ENCODE measurements around the gene TKT. TPM values are rescaled to one million over a fixed set of nuclear protein-coding genes. Genes with fewer than 3 reads are reported as not detected.

Gene TKT
- total RNA-seq, 1 experiment from 2014 or later: 650 TPM

DNA sequence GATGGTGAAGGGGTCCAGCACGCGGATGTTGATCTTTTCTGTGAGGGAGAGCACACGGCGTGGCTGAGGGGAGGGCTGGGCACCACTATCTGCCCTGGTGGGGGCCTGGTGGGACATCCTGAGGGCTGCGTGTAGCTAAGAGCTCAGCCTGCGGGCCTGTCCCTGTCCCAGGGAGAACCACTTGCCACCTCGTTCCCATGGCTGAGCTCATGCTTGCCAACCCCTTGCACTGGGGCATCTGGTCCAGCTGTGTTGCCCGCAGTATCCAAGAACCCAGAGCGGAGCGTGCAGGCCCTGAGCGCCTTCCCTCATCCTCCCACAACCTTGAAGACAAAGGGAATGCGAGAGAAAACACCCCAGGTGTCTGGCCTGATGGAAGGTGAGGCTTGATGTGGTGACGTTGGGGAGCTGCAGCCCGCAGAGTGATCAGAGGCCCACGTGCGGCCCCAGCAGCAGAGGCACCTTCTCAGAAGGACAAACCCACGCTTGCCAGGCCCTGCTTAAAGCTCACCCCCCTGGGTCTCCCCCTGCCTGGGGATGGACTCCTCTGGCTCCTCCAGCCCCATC, 28.9 kb downstream of the TKT start:
- Histone ChIP-seq H4K8ac (replicated peaks; ENCODE audit: insufficient read length, low read depth, low read length) (no peak overlapping the region), H2BK20ac (ENCODE audit: low read depth, low read length, poor library complexity, severe bottlenecking) (no peak overlapping the region), H2BK15ac (ENCODE audit: low read depth, low read length) (no peak overlapping the region), H3K4ac (ENCODE audit: low read depth, low read length) (no peak overlapping the region), H4K20me1 (ENCODE audit: control insufficient read depth, insufficient read depth, insufficient read length) (peaks cover 2% of the 10 kb centered on the region), H3K27me3 (ENCODE audit: insufficient read depth, low read length) (no peaks in the 10 kb centered on the region), H3T11ph (ENCODE audit: low read length) (no peak overlapping the region), H2AK5ac (ENCODE audit: insufficient read length, low read length) (no peak overlapping the region), H2BK5ac (ENCODE audit: insufficient read length, low read length) (no peak overlapping the region), H3K9ac (ENCODE audit: extremely low read depth, insufficient read length, low read length) (no peak overlapping the region), H3K23me2 (ENCODE audit: insufficient read length, low read depth, low read length, poor library complexity, severe bottlenecking) (no peaks in the 10 kb centered on the region), H3K18ac (ENCODE audit: insufficient read length, low read depth, low read length) (no peak overlapping the region), H3K79me2 (ENCODE audit: insufficient read depth, low read length) (no peaks in the 10 kb centered on the region), H3K4me2 (ENCODE audit: insufficient read depth, insufficient read length, low read length) (no peak overlapping the region), H3K79me1 (ENCODE audit: insufficient read depth, low read depth, low read length, poor library complexity, severe bottlenecking) (no peaks in the 10 kb centered on the region), H3K9me3 (ENCODE audit: control insufficient read depth, low read depth, low read length) (no peaks in the 10 kb centered on the region), H2BK120ac (ENCODE audit: low read depth, low read length, poor library complexity, severe bottlenecking) (no peak overlapping the region), H3K4me1 (ENCODE audit: insufficient read depth, low read length) (no peaks in the 10 kb centered on the region; the same call in 1 of the 2 replicates), H3K27ac (ENCODE audit: insufficient read length, low read depth, low read length) (no peak overlapping the region), H3K23ac (ENCODE audit: insufficient read length, low read depth, low read length) (no peak overlapping the region), H4K5ac (ENCODE audit: insufficient read length, low read depth, low read length) (no peak overlapping the region), H3K56ac (ENCODE audit: insufficient read length, low read depth, low read length) (no peak overlapping the region), H2AFZ (ENCODE audit: low read length) (no peak overlapping the region), H4K91ac (ENCODE audit: insufficient read length, low read depth, low read length) (no peak overlapping the region), H3K14ac (ENCODE audit: insufficient read depth, low read length) (no peak overlapping the region), H2BK12ac (ENCODE audit: insufficient read length, low read depth, low read length) (no peak overlapping the region)
- no peaks in the 10 kb centered on the region for H3K4me1 Mint-ChIP-seq
- no peak overlapping the region for H3K4me3 Mint-ChIP-seq
- H3K27ac Mint-ChIP-seq: peak overlapping the region in 2 of 3 experiments; percentile 28 to 52; a peak in 3 of 7 replicates
- H3K27me3 Mint-ChIP-seq (ENCODE audit: low read depth): no peaks in the 10 kb centered on the region; the same call in 1 of the 2 replicates
- no peaks in the 10 kb centered on the region for H3K9me3 Mint-ChIP-seq
- H3K36me3 Mint-ChIP-seq (ENCODE audit: insufficient read depth in 1 of 3, low read depth in 3 of 3): peaks cover 67 to 93% (median 77%) of the 10 kb centered on the region in 3 experiments
- TF ChIP-seq, protein P1, sequence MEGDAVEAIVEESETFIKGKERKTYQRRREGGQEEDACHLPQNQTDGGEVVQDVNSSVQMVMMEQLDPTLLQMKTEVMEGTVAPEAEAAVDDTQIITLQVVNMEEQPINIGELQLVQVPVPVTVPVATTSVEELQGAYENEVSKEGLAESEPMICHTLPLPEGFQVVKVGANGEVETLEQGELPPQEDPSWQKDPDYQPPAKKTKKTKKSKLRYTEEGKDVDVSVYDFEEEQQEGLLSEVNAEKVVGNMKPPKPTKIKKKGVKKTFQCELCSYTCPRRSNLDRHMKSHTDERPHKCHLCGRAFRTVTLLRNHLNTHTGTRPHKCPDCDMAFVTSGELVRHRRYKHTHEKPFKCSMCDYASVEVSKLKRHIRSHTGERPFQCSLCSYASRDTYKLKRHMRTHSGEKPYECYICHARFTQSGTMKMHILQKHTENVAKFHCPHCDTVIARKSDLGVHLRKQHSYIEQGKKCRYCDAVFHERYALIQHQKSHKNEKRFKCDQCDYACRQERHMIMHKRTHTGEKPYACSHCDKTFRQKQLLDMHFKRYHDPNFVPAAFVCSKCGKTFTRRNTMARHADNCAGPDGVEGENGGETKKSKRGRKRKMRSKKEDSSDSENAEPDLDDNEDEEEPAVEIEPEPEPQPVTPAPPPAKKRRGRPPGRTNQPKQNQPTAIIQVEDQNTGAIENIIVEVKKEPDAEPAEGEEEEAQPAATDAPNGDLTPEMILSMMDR (conservative IDR thresholded peaks at IDR 0.05): no peak
- DNase-seq: no peak
- no CpG with 5 or more reads among the region's 17 CpGs for WGBS (ENCODE audit: extremely low coverage, insufficient read length, low lambda C conversion rate)
